OCI-LY1 (cell line): ENCODE results near the gene SYT3.

ENCODE experiments used
- H2AFZ ChIP-seq: fragments of 200-600 bp; sonication (generic), shearing (Covaris generic); 2 replicates; pipeline ENCODE4 v1.6.0; 2014; ENCODE audit warnings: antibody characterized with exemption, mild to moderate bottlenecking, low read length
- H3F3A ChIP-seq: fragments of 200-600 bp; sonication (generic), shearing (Covaris generic); 2 replicates; pipeline ENCODE4 v1.6.0; 2014; ENCODE audit warnings: mild to moderate bottlenecking, antibody characterized with exemption, low read length, moderate library complexity; ENCODE audit not compliant: insufficient read depth
- H3K27ac ChIP-seq: fragments of 200-600 bp; sonication (generic); 2 replicates; pipeline ENCODE4 v1.5.1; 2014; ENCODE audit warnings: low read length, mixed run types, mild to moderate bottlenecking, low read depth; ENCODE audit not compliant: poor library complexity, severe bottlenecking
- H3K27me3 ChIP-seq: fragments of 200-600 bp; sonication (generic); 2 replicates; pipeline ENCODE4 v1.6.0; 2014; ENCODE audit warnings: antibody characterized with exemption, mild to moderate bottlenecking, low read length, moderate library complexity; ENCODE audit not compliant: insufficient read depth
- H3K36me3 ChIP-seq: fragments of 200-600 bp; sonication (generic); 2 replicates; pipeline ENCODE4 v1.6.1; 2014; ENCODE audit warnings: mild to moderate bottlenecking, antibody characterized with exemption, low read length, moderate library complexity, mixed read lengths; ENCODE audit not compliant: insufficient read depth
- H3K4me1 ChIP-seq: fragments of 200-600 bp; sonication (generic); 2 replicates; pipeline ENCODE4 v1.5.1; 2014; ENCODE audit warnings: mild to moderate bottlenecking, low read length, moderate library complexity; ENCODE audit not compliant: insufficient read depth, severe bottlenecking
- H3K4me2 ChIP-seq: fragments of 200-600 bp; sonication (generic), shearing (Covaris generic); 2 replicates; pipeline ENCODE4 v1.6.1; 2014; ENCODE audit warnings: low read length
- H3K4me3 ChIP-seq: fragments of 200-600 bp; sonication (generic); 2 replicates; pipeline ENCODE4 v1.5.1; 2014; ENCODE audit warnings: low read length, low read depth, mild to moderate bottlenecking, mixed read lengths; ENCODE audit not compliant: poor library complexity, severe bottlenecking
- H3K79me2 ChIP-seq: fragments of 200-600 bp; shearing (Covaris generic); 2 replicates; pipeline ENCODE4 v1.6.1; 2016; ENCODE audit warnings: mixed run types, low read length, mixed read lengths; ENCODE audit not compliant: insufficient read depth
- H3K9ac ChIP-seq: fragments of 200-600 bp; sonication (generic), shearing (Covaris generic); 2 replicates; pipeline ENCODE4 v1.6.1; 2014; ENCODE audit warnings: mild to moderate bottlenecking, low read length, mixed read lengths
- H3K9me2 ChIP-seq: fragments of 200-600 bp; sonication (generic), shearing (Covaris generic); 2 replicates; pipeline ENCODE4 v1.6.1; 2014; ENCODE audit warnings: low read depth, mild to moderate bottlenecking, low read length, mixed read lengths
- H3K9me3 ChIP-seq: fragments of 200-600 bp; shearing (Covaris generic); 2 replicates; pipeline ENCODE4 v1.6.1; 2014; ENCODE audit warnings: low read length, mixed read lengths
- H4K20me1 ChIP-seq: fragments of 200-600 bp; sonication (generic), shearing (Covaris generic); 2 replicates; pipeline ENCODE4 v1.6.0; 2016; ENCODE audit warnings: mild to moderate bottlenecking, low read length; ENCODE audit not compliant: insufficient read depth
- CTCF ChIP-seq: fragments of 200-600 bp; sonication (generic), shearing (Covaris generic); IDR thresholded peaks from 2 replicates; pipeline ENCODE4 v1.5.1; 2017; ENCODE audit warnings: mild to moderate bottlenecking, antibody characterized with exemption, low read length, moderate library complexity, mixed read lengths
- EZH2 ChIP-seq: fragments of 200-600 bp; sonication (generic), shearing (Covaris generic); IDR thresholded peaks from 2 replicates; pipeline ENCODE4 v1.8.0; 2017; ENCODE audit warnings: borderline replicate concordance, mixed run types, mild to moderate bottlenecking, antibody characterized with exemption, low read length, moderate library complexity, mixed read lengths

Gene SYT3

GRCh38 chr19:50661766-50662650 lies 22.3 kb upstream of the SYT3 start:
- Histone ChIP-seq H3K4me3 (no peak overlapping the region), H3K79me2 (no peaks in the 10 kb centered on the region), H3K4me1 (no peaks in the 10 kb centered on the region), H2AFZ (no peak overlapping the region), H3K4me2 (no peak overlapping the region), H3K27ac (no peak overlapping the region), H4K20me1 (no peaks in the 10 kb centered on the region), H3F3A (no peaks in the 10 kb centered on the region), H3K27me3 (0 out of 2 replicates have a peak, but pooled peaks cover under 1% of the 10 kb centered on the region), H3K9me2 (no peaks in the 10 kb centered on the region), H3K9me3 (peaks cover 5% of the 10 kb centered on the region; the same call in 1 of the 2 replicates), H3K36me3 (no peaks in the 10 kb centered on the region; the same call in 1 of the 2 replicates), H3K9ac (no peak overlapping the region)
- TF ChIP-seq EZH2 (no peak), CTCF (no peak)

- H3K9me3 ChIP-seq = peaks cover 5% of the 10 kb centered on the region; the same call in 1 of the 2 replicates
- no peaks in the 10 kb centered on the region for H3F3A ChIP-seq
- H3K4me2 ChIP-seq = no peak overlapping the region
- no peaks in the 10 kb centered on the region; the same call in 1 of the 2 replicates for H3K36me3 ChIP-seq
- H2AFZ ChIP-seq = no peak overlapping the region
- TF ChIP-seq EZH2 = no peak
- no peak for TF ChIP-seq CTCF
- no peak overlapping the region for H3K9ac ChIP-seq
- no peak overlapping the region for H3K4me3 ChIP-seq
- no peak overlapping the region for H3K27ac ChIP-seq
- H3K27me3 ChIP-seq = 0 out of 2 replicates have a peak, but pooled peaks cover 3% of the 10 kb centered on the region
- no peaks in the 10 kb centered on the region for H3K79me2 ChIP-seq
- no peaks in the 10 kb centered on the region for H3K9me2 ChIP-seq
- H4K20me1 ChIP-seq = no peaks in the 10 kb centered on the region
- no peaks in the 10 kb centered on the region for H3K4me1 ChIP-seq
Observed at GRCh38 chr19:50661023-50661422, 21.3 kb upstream of the SYT3 start.

- Histone ChIP-seq H3K9me3 (peaks cover 5% of the 10 kb centered on the region; the same call in 1 of the 2 replicates), H3F3A (no peaks in the 10 kb centered on the region), H3K27ac (no peak overlapping the region), H2AFZ (no peak overlapping the region), H3K4me1 (no peaks in the 10 kb centered on the region), H3K9ac (no peak overlapping the region), H3K9me2 (no peaks in the 10 kb centered on the region), H3K36me3 (no peaks in the 10 kb centered on the region; the same call in 1 of the 2 replicates), H3K27me3 (0 out of 2 replicates have a peak, but pooled peaks cover 3% of the 10 kb centered on the region), H3K79me2 (no peaks in the 10 kb centered on the region), H4K20me1 (no peaks in the 10 kb centered on the region), H3K4me2 (no peak overlapping the region), H3K4me3 (no peak overlapping the region)
- no peak for TF ChIP-seq CTCF
- no peak for TF ChIP-seq EZH2
Observed at GRCh38 chr19:50660088-50660366, 20.3 kb upstream of the SYT3 start.
